ENCODE results near the gene PTPRN2. TPM values are rescaled to one million over a fixed set of nuclear protein-coding genes. Genes with fewer than 3 reads are reported as not detected.

Gene PTPRN2
- total RNA-seq, 1 experiment from 2014 or later = 0.11 TPM

DNA sequence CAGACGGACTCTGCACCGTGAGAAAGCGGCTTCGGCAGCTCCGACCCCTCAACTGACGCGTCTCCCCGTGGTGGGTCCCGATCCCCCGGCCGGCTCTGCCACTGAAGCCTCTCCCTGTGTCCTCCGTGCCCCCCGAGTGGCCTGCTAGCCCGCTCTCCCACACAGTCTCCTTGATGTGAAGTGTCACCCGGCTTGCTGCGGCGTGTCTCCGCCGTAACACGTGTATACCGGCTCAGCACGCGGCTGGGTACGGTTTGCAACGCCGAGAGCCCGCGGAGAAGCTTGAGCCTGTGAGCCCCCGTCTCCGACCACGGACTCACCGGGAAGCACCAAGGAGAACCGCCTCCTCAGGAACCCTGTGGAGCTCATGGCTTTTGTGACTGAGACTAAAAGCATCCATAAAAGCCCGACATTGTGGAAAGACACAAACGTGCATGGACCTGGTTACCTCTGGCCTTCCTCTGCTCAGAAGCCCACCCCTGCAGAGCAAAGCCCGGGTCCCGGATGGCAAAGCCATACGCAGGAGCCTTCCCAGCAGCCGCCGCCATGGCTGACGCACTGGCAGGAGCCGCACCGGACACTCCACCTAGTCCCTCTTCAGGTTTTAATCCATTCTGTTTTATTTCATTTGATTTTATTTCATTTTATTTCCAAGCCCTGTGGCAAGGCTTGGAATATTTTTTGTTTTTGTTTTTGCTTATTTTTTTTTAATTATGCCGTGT is 17.0 kb downstream of the PTPRN2 start:
- POLR2A ChIA-PET (ENCODE audit: low non-redundant PET) = no interaction called here
- CTCF ChIA-PET = no interaction called here
- no peaks in the 10 kb centered on the region for H3K9me3 ChIP-seq (ENCODE audit: low read depth, low read length, poor library complexity, severe bottlenecking)

GRCh38 chr7:158569858-158570323 is 17.7 kb downstream of the PTPRN2 start:
- peaks cover 64% of the 10 kb centered on the region for H3K27me3 ChIP-seq (replicated peaks; ENCODE audit: insufficient read depth, low read depth, low read length, poor library complexity)
- TF ChIP-seq, protein P1, sequence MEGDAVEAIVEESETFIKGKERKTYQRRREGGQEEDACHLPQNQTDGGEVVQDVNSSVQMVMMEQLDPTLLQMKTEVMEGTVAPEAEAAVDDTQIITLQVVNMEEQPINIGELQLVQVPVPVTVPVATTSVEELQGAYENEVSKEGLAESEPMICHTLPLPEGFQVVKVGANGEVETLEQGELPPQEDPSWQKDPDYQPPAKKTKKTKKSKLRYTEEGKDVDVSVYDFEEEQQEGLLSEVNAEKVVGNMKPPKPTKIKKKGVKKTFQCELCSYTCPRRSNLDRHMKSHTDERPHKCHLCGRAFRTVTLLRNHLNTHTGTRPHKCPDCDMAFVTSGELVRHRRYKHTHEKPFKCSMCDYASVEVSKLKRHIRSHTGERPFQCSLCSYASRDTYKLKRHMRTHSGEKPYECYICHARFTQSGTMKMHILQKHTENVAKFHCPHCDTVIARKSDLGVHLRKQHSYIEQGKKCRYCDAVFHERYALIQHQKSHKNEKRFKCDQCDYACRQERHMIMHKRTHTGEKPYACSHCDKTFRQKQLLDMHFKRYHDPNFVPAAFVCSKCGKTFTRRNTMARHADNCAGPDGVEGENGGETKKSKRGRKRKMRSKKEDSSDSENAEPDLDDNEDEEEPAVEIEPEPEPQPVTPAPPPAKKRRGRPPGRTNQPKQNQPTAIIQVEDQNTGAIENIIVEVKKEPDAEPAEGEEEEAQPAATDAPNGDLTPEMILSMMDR (conservative IDR thresholded peaks at IDR 0.05; ENCODE audit: low read depth, low read length) = no peak
- no peak for TF ChIP-seq EZH2 (IDR thresholded peaks at IDR 0.05; ENCODE audit: borderline replicate concordance, low read depth, low read length, poor library complexity, severe bottlenecking)
- ChIA-PET CTCF (no interaction called here), POLR2A (ENCODE audit: low non-redundant PET) (no interaction called here)
- intact Hi-C loops (cut with micrococcal nuclease; ENCODE audit: unreplicated experiment) = no loop called here
- no peaks in the 10 kb centered on the region for H3K36me3 ChIP-seq (ENCODE audit: insufficient read depth, low read length, poor library complexity, severe bottlenecking)
- BruUV-seq (replicated peaks) = no TSS peak
- H3K4me1 ChIP-seq (ENCODE audit: insufficient read depth, low read length, poor library complexity, severe bottlenecking) = no peaks in the 10 kb centered on the region
- DNase-seq (ENCODE audit: low spot score) = no peak
- H3K9me3 ChIP-seq (ENCODE audit: low read depth, low read length, poor library complexity, severe bottlenecking) = no peaks in the 10 kb centered on the region
- no peak overlapping the region for H3K27ac ChIP-seq (ENCODE audit: low read depth, low read length, poor library complexity, severe bottlenecking)
- no peak overlapping the region for H3K4me3 ChIP-seq (ENCODE audit: low read depth, low read length, poor library complexity, severe bottlenecking)

More for the DNA sequence above, 17.0 kb downstream of the PTPRN2 start:
- Histone ChIP-seq H3K4me3 (ENCODE audit: low read depth, low read length, poor library complexity, severe bottlenecking) (no peak overlapping the region), H3K27ac (ENCODE audit: low read depth, low read length, poor library complexity, severe bottlenecking) (no peak overlapping the region), H3K4me1 (ENCODE audit: insufficient read depth, low read length, poor library complexity, severe bottlenecking) (no peaks in the 10 kb centered on the region), H3K36me3 (ENCODE audit: insufficient read depth, low read length, poor library complexity, severe bottlenecking) (no peaks in the 10 kb centered on the region), H3K27me3 (replicated peaks; ENCODE audit: insufficient read depth, low read depth, low read length, poor library complexity) (peaks cover 57% of the 10 kb centered on the region)
- no TSS peak for BruUV-seq (replicated peaks)
- intact Hi-C loops (cut with micrococcal nuclease; ENCODE audit: unreplicated experiment) = no loop called here
- DNase-seq (ENCODE audit: low spot score) = no peak
- no peak for TF ChIP-seq EZH2 (IDR thresholded peaks at IDR 0.05; ENCODE audit: borderline replicate concordance, low read depth, low read length, poor library complexity, severe bottlenecking)
- TF ChIP-seq, protein P1 (conservative IDR thresholded peaks at IDR 0.05; ENCODE audit: low read depth, low read length) = no peak

DNA sequence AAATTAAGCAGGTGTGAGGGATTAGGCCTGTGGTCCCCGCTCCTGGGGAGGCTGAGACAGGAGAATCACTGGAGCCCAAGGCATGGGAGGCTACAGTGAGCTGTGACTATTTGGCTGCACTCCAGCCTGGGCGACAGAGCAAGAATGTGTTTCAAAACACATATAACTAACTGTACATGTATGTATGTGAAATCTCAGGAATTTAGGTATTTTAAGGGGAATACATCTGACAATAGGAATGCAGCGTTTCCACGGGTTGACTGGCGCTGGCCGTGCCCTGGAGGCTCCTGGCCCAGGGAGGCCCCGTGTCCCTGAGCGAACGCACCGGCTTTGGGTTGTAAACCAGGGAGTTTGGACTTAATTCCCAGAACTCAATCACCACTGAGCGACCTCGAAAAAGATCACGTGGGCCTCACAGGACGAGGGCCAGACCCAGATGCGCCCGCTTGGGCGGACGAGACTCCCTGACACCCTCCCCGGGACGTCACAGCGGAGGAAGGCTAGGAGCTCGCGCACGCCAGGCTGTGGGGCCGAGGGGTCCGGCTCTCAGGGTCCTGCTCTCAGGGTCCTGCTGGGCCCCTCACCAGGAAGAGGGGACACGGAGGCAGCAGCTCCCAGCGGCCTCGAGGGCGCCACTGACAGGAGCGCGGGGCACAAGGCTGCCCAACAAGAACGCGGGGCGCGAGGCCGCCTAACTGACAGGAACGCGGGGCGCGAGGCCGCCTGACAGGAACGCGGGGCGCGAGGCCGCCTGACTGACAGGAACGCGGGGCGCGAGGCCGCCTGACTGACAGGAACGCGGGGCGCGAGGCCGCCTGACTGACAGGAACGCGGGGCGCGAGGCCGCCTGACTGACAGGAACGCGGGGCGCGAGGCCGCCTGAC is 18.4 kb downstream of the PTPRN2 start:
- TF ChIP-seq, protein P1 (conservative IDR thresholded peaks at IDR 0.05; ENCODE audit: low read depth, low read length) = no peak
- TF ChIP-seq EZH2 (IDR thresholded peaks at IDR 0.05; ENCODE audit: borderline replicate concordance, low read depth, low read length, poor library complexity, severe bottlenecking) = no peak
- Histone ChIP-seq H3K4me3 (ENCODE audit: low read depth, low read length, poor library complexity, severe bottlenecking) (no peak overlapping the region), H3K36me3 (ENCODE audit: insufficient read depth, low read length, poor library complexity, severe bottlenecking) (no peaks in the 10 kb centered on the region), H3K27me3 (replicated peaks; ENCODE audit: insufficient read depth, low read depth, low read length, poor library complexity) (peaks cover 68% of the 10 kb centered on the region), H3K9me3 (ENCODE audit: low read depth, low read length, poor library complexity, severe bottlenecking) (no peaks in the 10 kb centered on the region), H3K27ac (ENCODE audit: low read depth, low read length, poor library complexity, severe bottlenecking) (no peak overlapping the region), H3K4me1 (ENCODE audit: insufficient read depth, low read length, poor library complexity, severe bottlenecking) (no peaks in the 10 kb centered on the region)
- ChIA-PET CTCF (no interaction called here), POLR2A (ENCODE audit: low non-redundant PET) (no interaction called here)
- intact Hi-C loops (cut with micrococcal nuclease; ENCODE audit: unreplicated experiment) = no loop called here
- no peak for DNase-seq (ENCODE audit: low spot score)
- no TSS peak for BruUV-seq (replicated peaks)

Measured in A673 (cell line).